ENCODE data around the gene CEBPB.

The CEBPB gene

GRCh38 chr20:50232651-50233324, 42.2 kb downstream of the CEBPB start:
- TF ChIP-seq, protein P1, sequence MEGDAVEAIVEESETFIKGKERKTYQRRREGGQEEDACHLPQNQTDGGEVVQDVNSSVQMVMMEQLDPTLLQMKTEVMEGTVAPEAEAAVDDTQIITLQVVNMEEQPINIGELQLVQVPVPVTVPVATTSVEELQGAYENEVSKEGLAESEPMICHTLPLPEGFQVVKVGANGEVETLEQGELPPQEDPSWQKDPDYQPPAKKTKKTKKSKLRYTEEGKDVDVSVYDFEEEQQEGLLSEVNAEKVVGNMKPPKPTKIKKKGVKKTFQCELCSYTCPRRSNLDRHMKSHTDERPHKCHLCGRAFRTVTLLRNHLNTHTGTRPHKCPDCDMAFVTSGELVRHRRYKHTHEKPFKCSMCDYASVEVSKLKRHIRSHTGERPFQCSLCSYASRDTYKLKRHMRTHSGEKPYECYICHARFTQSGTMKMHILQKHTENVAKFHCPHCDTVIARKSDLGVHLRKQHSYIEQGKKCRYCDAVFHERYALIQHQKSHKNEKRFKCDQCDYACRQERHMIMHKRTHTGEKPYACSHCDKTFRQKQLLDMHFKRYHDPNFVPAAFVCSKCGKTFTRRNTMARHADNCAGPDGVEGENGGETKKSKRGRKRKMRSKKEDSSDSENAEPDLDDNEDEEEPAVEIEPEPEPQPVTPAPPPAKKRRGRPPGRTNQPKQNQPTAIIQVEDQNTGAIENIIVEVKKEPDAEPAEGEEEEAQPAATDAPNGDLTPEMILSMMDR (IDR thresholded peaks at IDR 0.05; ENCODE audit: borderline replicate concordance, insufficient read depth, low read depth, low read length): no peak
- no peak overlapping the region for H3K4me3 ChIP-seq (ENCODE audit: low read depth, low read length)

DNA sequence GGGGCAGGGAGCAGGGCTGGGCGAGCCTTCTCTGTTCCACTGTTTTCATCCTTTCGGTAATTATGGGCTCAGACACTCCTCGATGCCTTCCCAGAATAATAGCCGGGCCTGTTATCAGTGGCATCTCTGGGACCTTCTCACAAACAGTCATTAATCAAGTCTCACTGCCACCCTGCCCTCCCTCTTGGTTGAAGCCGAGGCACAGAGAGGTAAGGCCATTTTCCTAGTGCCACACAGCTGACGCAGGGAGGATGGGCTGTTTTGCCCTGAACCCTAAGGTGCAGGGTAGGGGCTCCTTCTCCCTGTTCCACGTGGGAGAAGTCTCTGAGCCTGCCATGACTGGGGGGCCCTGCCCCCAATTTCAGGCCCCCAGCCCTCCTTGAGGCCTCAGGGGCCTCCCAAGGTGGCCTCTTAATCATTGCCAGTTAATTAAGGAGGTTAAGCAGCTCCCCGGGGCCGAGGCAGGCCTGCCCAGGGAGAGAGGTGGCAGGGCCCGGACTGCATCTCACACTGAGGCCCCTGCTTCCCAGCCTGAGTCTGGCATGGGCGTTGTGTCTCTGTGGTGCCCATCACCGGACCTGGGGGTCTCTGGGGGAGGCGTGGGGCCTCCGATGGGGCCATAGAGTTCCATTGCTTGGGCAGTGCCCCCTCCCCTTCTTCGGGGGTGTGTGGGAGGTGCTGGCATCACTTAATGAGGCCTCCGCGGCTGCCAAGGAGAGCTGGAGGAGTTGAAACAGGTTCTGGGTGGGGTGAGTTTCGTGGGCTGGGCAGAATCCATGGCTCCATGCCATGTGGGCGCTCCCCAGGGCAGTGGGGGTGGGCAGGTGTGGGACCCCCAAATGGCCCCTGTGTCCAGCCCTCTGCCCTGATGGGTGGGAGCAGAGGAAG, 42.9 kb downstream of the CEBPB start:
- TF ChIP-seq, protein P1 (IDR thresholded peaks at IDR 0.05; ENCODE audit: borderline replicate concordance, insufficient read depth, low read depth, low read length): no peak
- no peak overlapping the region for H3K4me3 ChIP-seq (ENCODE audit: low read depth, low read length)

DNA sequence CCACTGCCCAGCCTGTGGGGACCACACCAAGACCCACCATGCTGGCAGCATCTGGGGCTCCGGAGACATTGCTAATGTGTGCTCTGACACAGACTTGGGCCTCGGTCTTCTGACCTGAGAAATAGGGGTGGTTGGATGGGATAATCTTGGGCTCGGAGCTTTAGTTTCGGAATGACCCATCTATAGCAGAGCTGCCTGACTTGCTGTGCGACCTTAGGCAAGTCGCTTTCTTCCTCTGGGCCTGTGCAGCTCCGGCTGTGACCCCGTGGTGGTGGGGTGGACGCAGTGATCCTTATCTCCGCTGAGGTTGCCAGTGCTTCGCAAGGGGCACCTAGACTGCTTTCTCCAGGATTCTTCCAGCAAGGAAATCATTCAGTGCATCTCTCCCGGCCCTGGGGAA, 43.7 kb downstream of the CEBPB start:
- TF ChIP-seq, protein P1 (IDR thresholded peaks at IDR 0.05; ENCODE audit: borderline replicate concordance, insufficient read depth, low read depth, low read length): no peak

GRCh38 chr20:50237349-50237748, 46.7 kb downstream of the CEBPB start:
- TF ChIP-seq, protein P1 (IDR thresholded peaks at IDR 0.05; ENCODE audit: borderline replicate concordance, insufficient read depth, low read depth, low read length): no peak
- H3K4me3 ChIP-seq (ENCODE audit: low read depth, low read length): no peak overlapping the region

More for the DNA sequence above, 43.7 kb downstream of the CEBPB start:
- H3K4me3 ChIP-seq (ENCODE audit: low read depth, low read length): no peak overlapping the region

DNA sequence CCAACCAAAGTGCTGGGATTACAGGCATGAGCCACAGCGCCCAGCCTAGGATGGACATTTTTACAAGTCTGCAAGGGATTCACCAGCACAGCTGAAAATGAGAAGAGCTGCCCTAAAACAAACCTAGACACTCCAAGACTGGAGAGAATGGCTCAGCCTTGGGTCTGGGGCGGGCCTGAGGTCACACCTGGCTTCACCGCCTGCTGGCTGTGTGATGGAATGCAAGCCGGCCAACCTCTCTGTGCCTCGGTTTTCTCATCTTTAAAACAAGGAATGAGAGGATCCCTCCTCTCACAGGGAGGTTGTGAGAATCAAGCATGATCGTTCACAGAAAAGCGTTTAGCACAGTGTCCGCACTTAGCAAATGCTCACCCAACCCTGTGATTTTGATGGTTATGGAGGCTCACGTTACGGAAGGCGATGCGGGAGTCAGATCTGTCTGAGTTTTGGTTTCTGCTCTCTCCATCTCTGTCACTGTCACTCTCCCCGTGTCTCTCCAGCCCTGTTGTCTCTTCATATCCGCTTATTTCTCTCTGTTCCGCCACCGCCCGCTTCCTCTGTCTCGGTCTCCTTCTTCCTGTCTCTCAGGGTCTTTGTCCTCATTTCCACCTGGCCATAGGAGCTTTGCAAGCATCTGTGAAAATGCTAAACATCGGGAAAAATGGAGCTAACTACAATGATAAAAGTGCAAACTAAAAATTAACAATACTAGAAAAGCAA, 47.6 kb downstream of the CEBPB start:
- H3K4me3 ChIP-seq (ENCODE audit: low read depth, low read length): no peak overlapping the region
- TF ChIP-seq, protein P1 (IDR thresholded peaks at IDR 0.05; ENCODE audit: borderline replicate concordance, insufficient read depth, low read depth, low read length): no peak

DNA sequence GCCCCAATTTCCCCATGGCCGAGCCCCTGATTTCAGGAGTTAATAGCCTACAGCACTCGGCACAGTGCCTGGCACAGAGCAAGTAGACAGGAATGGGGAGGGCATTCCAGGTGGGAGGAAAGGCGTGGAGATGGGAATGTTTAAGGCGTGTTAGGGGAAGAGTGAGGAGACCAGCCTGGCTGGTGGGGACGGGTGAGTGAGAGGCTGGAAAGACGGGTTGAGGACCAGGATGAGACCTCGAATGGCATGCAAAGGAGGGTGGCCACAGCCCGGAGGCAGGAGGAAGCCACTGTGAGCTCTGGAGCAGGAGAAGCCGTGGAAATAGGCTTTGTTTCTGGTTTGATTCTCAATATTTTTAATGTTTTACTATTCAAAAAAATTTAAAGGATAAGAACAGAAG, 49.5 kb downstream of the CEBPB start:
- no peak overlapping the region for H3K4me3 ChIP-seq (ENCODE audit: low read depth, low read length)
- TF ChIP-seq, protein P1 (IDR thresholded peaks at IDR 0.05; ENCODE audit: borderline replicate concordance, insufficient read depth, low read depth, low read length): no peak
